IMR-90 (cell line): Measurements from ENCODE around the gene ANKRD55. TPM values are rescaled to one million over a fixed set of nuclear protein-coding genes. Genes with fewer than 3 reads are reported as not detected.

ENCODE experiments used
- ATAC-seq: fragments of 200-7000 bp; cut with Tn5 transposase; 2 replicates; pipeline ENCODE4 v1.9.1; 2020; ENCODE audit warnings: low read depth, mild to moderate bottlenecking, moderate library complexity
- BruUV-seq: library from RNA; stranded (reverse); fragments of 400-500 nt; replicated peaks from 2 replicates; lab custom pipeline; 2021; lab: Mats Ljungman, UMichigan
- CTCF ChIA-PET: fragments of 300-600 bp; formaldehyde crosslinking; extraction: SDS; loops from one replicate; lab custom pipeline; 2021; ENCODE audit warnings: antibody characterized with exemption; lab: Yijun Ruan, JAX
- POLR2A ChIA-PET: fragments of 300-600 bp; sonication (Branson Sonifier 250); formaldehyde crosslinking; loops from one replicate; lab custom pipeline; 2022; ENCODE audit warnings: antibody characterized with exemption; ENCODE audit not compliant: unreplicated experiment; lab: Charles Lee
- DNase-seq: peaks from one replicate; pipeline ENCODE4 v3.0.0; 2013
- H2AFZ ChIP-seq: replicated peaks from 2 replicates; pipeline ENCODE3; 2013; ENCODE audit warnings: low read length, mild to moderate bottlenecking; ENCODE audit not compliant: poor library complexity
- H2AK5ac ChIP-seq: 2 replicates; pipeline ENCODE4 v1.6.1; 2013; ENCODE audit warnings: low read depth, low read length, inconsistent platforms
- H2AK9ac ChIP-seq: replicated peaks from 2 replicates; pipeline ENCODE3; 2013; ENCODE audit warnings: mild to moderate bottlenecking, low read depth, low read length, moderate library complexity; ENCODE audit not compliant: poor library complexity
- H2BK120ac ChIP-seq: 2 replicates; pipeline ENCODE4 v1.6.1; 2013; ENCODE audit warnings: low read depth, low read length, inconsistent platforms
- H2BK15ac ChIP-seq: 3 replicates; pipeline ENCODE4 v1.6.1; 2013; ENCODE audit warnings: low read depth, low read length, inconsistent platforms
- H2BK20ac ChIP-seq: 2 replicates; pipeline ENCODE4 v1.6.1; 2013; ENCODE audit warnings: low read depth, mild to moderate bottlenecking, inconsistent platforms, low read length, moderate library complexity
- H2BK5ac ChIP-seq: 2 replicates; pipeline ENCODE4 v1.6.1; 2013; ENCODE audit warnings: mild to moderate bottlenecking, low read depth, low read length, inconsistent platforms; ENCODE audit not compliant: poor library complexity, severe bottlenecking
- H3K14ac ChIP-seq: replicated peaks from 2 replicates; pipeline ENCODE4 v1.6.1; 2013; ENCODE audit warnings: low read depth, low read length, inconsistent platforms
- H3K18ac ChIP-seq: 2 replicates; pipeline ENCODE4 v1.6.1; 2013; ENCODE audit warnings: low read depth, low read length, control low read depth
- H3K23ac ChIP-seq: 2 replicates; pipeline ENCODE4 v1.6.1; 2013; ENCODE audit warnings: low read depth, low read length, inconsistent platforms
- H3K27ac ChIP-seq: 2 replicates; pipeline ENCODE4 v1.5.1; 2013; ENCODE audit warnings: mild to moderate bottlenecking, control low read depth, low read length; ENCODE audit not compliant: insufficient read depth
- H3K27me3 ChIP-seq: 2 replicates; pipeline ENCODE4 v1.6.1; 2013; ENCODE audit warnings: low read length; ENCODE audit not compliant: control insufficient read depth, insufficient read depth
- H3K36me3 ChIP-seq: 2 replicates; pipeline ENCODE4 v1.6.1; 2013; ENCODE audit warnings: low read length, mixed read lengths; ENCODE audit not compliant: control insufficient read depth, insufficient read depth
- H3K4ac ChIP-seq: 2 replicates; pipeline ENCODE4 v1.6.1; 2013; ENCODE audit warnings: low read depth, low read length, inconsistent platforms
- H3K4me1 ChIP-seq: 2 replicates; pipeline ENCODE4 v1.6.1; 2013; ENCODE audit warnings: low read length, mixed read lengths; ENCODE audit not compliant: control insufficient read depth, insufficient read depth
- H3K4me2 ChIP-seq: 2 replicates; pipeline ENCODE4 v1.6.1; 2013; ENCODE audit warnings: low read depth, mild to moderate bottlenecking, control low read depth, low read length, moderate library complexity
- H3K4me3 ChIP-seq: 2 replicates; pipeline ENCODE4 v1.5.1; 2013; ENCODE audit warnings: low read depth, mild to moderate bottlenecking, control low read depth, low read length, moderate library complexity; ENCODE audit not compliant: insufficient read depth
- H3K56ac ChIP-seq: 2 replicates; pipeline ENCODE4 v1.6.1; 2013; ENCODE audit warnings: low read length, inconsistent platforms; ENCODE audit not compliant: insufficient read depth; ENCODE audit errors: extremely low read depth
- H3K79me1 ChIP-seq, 2 experiments: 2 replicates each; pipeline ENCODE4 v1.6.1; 2013; ENCODE audit warnings: low read length in 2 of 2, inconsistent platforms in 1 of 2, low read depth in 1 of 2
- H3K9ac ChIP-seq: 2 replicates; pipeline ENCODE4 v1.6.1; 2013; ENCODE audit warnings: low read depth, low read length, control low read depth
- H3K9me1 ChIP-seq: 2 replicates; pipeline ENCODE4 v1.6.1; 2013; ENCODE audit warnings: low read length, inconsistent platforms; ENCODE audit not compliant: insufficient read depth
- H3K9me3 ChIP-seq: 2 replicates; pipeline ENCODE4 v1.6.1; 2013; ENCODE audit warnings: low read length; ENCODE audit not compliant: control insufficient read depth, insufficient read depth
- H4K20me1 ChIP-seq: 2 replicates; pipeline ENCODE4 v1.6.1; 2013; ENCODE audit warnings: low read length, inconsistent platforms; ENCODE audit not compliant: insufficient read depth
- H4K5ac ChIP-seq: 2 replicates; pipeline ENCODE4 v1.6.1; 2013; ENCODE audit warnings: mild to moderate bottlenecking, low read depth, low read length, control low read depth
- H4K8ac ChIP-seq, 2 experiments: 2 replicates each; pipeline ENCODE4 v1.6.1; 2013; ENCODE audit warnings: low read depth in 2 of 2, low read length in 2 of 2, control low read depth in 1 of 2, inconsistent platforms in 1 of 2
- H4K91ac ChIP-seq: 2 replicates; pipeline ENCODE4 v1.6.1; 2013; ENCODE audit warnings: low read depth, low read length, inconsistent platforms; ENCODE audit not compliant: insufficient read depth
- BHLHE40 ChIP-seq: fragments of 150-350 bp; IDR thresholded peaks from 2 replicates; pipeline ENCODE4 v1.6.1; 2016; ENCODE audit warnings: mild to moderate bottlenecking, low read depth, low read length
- CEBPB ChIP-seq: IDR thresholded peaks from 2 replicates; pipeline ENCODE4 v1.6.1; 2012; ENCODE audit warnings: low read depth, low read length, improper control_type of control experiment
- CHD1 ChIP-seq: IDR thresholded peaks from 2 replicates; pipeline ENCODE4 v1.6.1; 2012; ENCODE audit warnings: low read depth, low read length, improper control_type of control experiment
- FOS ChIP-seq: fragments of 150-350 bp; IDR thresholded peaks from 2 replicates; pipeline ENCODE4 v1.6.1; 2016; ENCODE audit warnings: low read depth, low read length
- MAFK ChIP-seq: IDR thresholded peaks from 2 replicates; pipeline ENCODE4 v1.6.1; 2012; ENCODE audit warnings: low read depth, low read length, improper control_type of control experiment
- MAZ ChIP-seq: IDR thresholded peaks from 2 replicates; pipeline ENCODE4 v1.6.1; 2012; ENCODE audit warnings: low read depth, mild to moderate bottlenecking, low read length, improper control_type of control experiment, moderate library complexity, borderline replicate concordance
- MXI1 ChIP-seq: IDR thresholded peaks from 2 replicates; pipeline ENCODE4 v1.6.1; 2012; ENCODE audit warnings: low read depth, mild to moderate bottlenecking, low read length, moderate library complexity, borderline replicate concordance
- NFE2L2 ChIP-seq: fragments of 150-350 bp; IDR thresholded peaks from 2 replicates; pipeline ENCODE4 v1.6.1; 2016; ENCODE audit warnings: low read depth, mild to moderate bottlenecking, low read length
- POLR2A ChIP-seq: IDR thresholded peaks from 2 replicates; pipeline ENCODE4 v1.6.1; 2012; ENCODE audit warnings: mild to moderate bottlenecking, low read depth, low read length
- RAD21 ChIP-seq: IDR thresholded peaks from 2 replicates; pipeline ENCODE4 v1.6.1; 2012; ENCODE audit warnings: low read length, improper control_type of control experiment
- RCOR1 ChIP-seq: IDR thresholded peaks from 2 replicates; pipeline ENCODE4 v1.6.1; 2012; ENCODE audit warnings: mild to moderate bottlenecking, low read length, improper control_type of control experiment; ENCODE audit not compliant: insufficient replicate concordance
- RFX5 ChIP-seq: IDR thresholded peaks from 2 replicates; pipeline ENCODE4 v1.8.0; 2012; ENCODE audit warnings: low read depth, mild to moderate bottlenecking, low read length, moderate library complexity
- SMC3 ChIP-seq: fragments of 150-350 bp; IDR thresholded peaks from 2 replicates; pipeline ENCODE4 v1.6.1; 2016; ENCODE audit warnings: low read depth, mild to moderate bottlenecking, antibody characterized with exemption, low read length, moderate library complexity
- WGBS, 2 experiments: methylation state at CpG; one replicate each; pipeline versions ENCODE4 v1.1.5 to v1.1.7; 2013; ENCODE audit warnings: missing lambda C conversion rate in 2 of 2; ENCODE audit not compliant: insufficient read length in 1 of 2; ENCODE audit errors: extremely low coverage in 2 of 2; 5-methylcytosine and 5-hydroxymethylcytosine counted together
- dilution Hi-C: fragments of 300-500 bp; cut with HindIII; formaldehyde crosslinking; loops from one replicate; pipeline ENCODE4 v1.14.3; 2018; ENCODE audit warnings: low sequenced_read_pairs; ENCODE audit not compliant: unreplicated experiment
- in situ Hi-C: fragments of 300-500 bp; cut with MboI; formaldehyde crosslinking; loops from 3 replicates; pipeline ENCODE4 v1.14.3; 2019; ENCODE audit warnings: low sequenced_read_pairs, inconsistent platforms, mixed read lengths
- intact Hi-C: fragments of 100-400 bp; cut with micrococcal nuclease; formaldehyde crosslinking; loops from 2 replicates; pipeline ENCODE4 v1.10.0; 2022
- polyA plus RNA-seq, 3 experiments: library from polyadenylated mRNA; depleted of rRNA; stranded (reverse); fragments of >200 nt; gene quantifications; 2 replicates each; pipeline ENCODE4 v1.2.3, GENCODE V29; 2012; ENCODE audit warnings: low replicate concordance in 1 of 3
- total RNA-seq: library from RNA; depleted of rRNA; stranded (reverse); fragments of >200 nt; gene quantifications from 2 replicates; pipeline ENCODE4 v1.2.3, GENCODE V29; 2012
- TF ChIP-seq, protein P1 (sequence below): fragments of 150-350 bp; IDR thresholded peaks from 2 replicates; pipeline ENCODE4 v1.6.1; 2017; ENCODE audit warnings: mild to moderate bottlenecking, antibody characterized with exemption, low read length, low read depth
- TF ChIP-seq, protein P2 (sequence below): fragments of 150-350 bp; IDR thresholded peaks from 2 replicates; pipeline ENCODE4 v1.6.1; 2016; ENCODE audit warnings: low read depth, mild to moderate bottlenecking, low read length, moderate library complexity, borderline replicate concordance
- TF ChIP-seq, protein P3 (sequence below): conservative IDR thresholded peaks from 2 replicates; pipeline ENCODE4 v1.5.1; 2012; ENCODE audit warnings: mild to moderate bottlenecking, low read depth, low read length, improper control_type of control experiment

ANKRD55 gene
- total and polyA plus RNA-seq, 2 of the 4 experiments (the other 2 are of a cell fraction): not detected

DNA sequence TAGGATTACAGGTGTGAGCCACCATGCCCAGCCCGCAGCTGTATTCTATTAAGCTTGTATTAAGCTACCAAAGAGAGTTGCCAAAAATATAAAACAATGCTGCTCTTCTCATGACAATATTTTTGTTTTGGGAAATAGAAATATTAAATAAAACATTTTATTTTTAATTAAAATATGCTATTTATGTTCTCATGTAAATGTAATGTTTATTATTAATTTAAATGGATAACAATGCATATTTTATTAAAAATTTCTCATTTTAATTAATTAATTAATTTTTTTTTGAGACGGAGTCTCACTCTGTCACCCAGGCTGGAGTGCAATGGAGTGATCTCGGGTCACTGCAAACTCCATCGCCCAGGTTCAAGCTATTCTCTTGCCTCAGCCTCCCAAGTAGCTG, 117.5 kb downstream of the ANKRD55 start:
- ChIA-PET CTCF (no interaction called here), POLR2A (no interaction called here)
- H2AK5ac ChIP-seq: no peak overlapping the region; the same call in 1 of the 2 replicates
- no peaks in the 10 kb centered on the region for H3K9me3 ChIP-seq
- TF ChIP-seq, protein P1, sequence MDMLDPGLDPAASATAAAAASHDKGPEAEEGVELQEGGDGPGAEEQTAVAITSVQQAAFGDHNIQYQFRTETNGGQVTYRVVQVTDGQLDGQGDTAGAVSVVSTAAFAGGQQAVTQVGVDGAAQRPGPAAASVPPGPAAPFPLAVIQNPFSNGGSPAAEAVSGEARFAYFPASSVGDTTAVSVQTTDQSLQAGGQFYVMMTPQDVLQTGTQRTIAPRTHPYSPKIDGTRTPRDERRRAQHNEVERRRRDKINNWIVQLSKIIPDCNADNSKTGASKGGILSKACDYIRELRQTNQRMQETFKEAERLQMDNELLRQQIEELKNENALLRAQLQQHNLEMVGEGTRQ: no peak
- TF ChIP-seq RAD21: no peak
- TF ChIP-seq POLR2A: no peak
- TF ChIP-seq BHLHE40: no peak
- no peak for TF ChIP-seq SMC3
- TF ChIP-seq NFE2L2: no peak
- TF ChIP-seq, protein P2, sequence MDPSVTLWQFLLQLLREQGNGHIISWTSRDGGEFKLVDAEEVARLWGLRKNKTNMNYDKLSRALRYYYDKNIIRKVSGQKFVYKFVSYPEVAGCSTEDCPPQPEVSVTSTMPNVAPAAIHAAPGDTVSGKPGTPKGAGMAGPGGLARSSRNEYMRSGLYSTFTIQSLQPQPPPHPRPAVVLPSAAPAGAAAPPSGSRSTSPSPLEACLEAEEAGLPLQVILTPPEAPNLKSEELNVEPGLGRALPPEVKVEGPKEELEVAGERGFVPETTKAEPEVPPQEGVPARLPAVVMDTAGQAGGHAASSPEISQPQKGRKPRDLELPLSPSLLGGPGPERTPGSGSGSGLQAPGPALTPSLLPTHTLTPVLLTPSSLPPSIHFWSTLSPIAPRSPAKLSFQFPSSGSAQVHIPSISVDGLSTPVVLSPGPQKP: no peak
- no peak for TF ChIP-seq FOS
- no peak for TF ChIP-seq MXI1
- no peak for TF ChIP-seq RCOR1
- no peak for TF ChIP-seq RFX5
- TF ChIP-seq, protein P3, sequence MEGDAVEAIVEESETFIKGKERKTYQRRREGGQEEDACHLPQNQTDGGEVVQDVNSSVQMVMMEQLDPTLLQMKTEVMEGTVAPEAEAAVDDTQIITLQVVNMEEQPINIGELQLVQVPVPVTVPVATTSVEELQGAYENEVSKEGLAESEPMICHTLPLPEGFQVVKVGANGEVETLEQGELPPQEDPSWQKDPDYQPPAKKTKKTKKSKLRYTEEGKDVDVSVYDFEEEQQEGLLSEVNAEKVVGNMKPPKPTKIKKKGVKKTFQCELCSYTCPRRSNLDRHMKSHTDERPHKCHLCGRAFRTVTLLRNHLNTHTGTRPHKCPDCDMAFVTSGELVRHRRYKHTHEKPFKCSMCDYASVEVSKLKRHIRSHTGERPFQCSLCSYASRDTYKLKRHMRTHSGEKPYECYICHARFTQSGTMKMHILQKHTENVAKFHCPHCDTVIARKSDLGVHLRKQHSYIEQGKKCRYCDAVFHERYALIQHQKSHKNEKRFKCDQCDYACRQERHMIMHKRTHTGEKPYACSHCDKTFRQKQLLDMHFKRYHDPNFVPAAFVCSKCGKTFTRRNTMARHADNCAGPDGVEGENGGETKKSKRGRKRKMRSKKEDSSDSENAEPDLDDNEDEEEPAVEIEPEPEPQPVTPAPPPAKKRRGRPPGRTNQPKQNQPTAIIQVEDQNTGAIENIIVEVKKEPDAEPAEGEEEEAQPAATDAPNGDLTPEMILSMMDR: no peak
- TF ChIP-seq CEBPB: no peak
- no peak for TF ChIP-seq CHD1
- TF ChIP-seq MAZ: no peak
- TF ChIP-seq MAFK: no peak
- no peaks in the 10 kb centered on the region for H3K27me3 ChIP-seq
- no peak overlapping the region for H2BK120ac ChIP-seq
- no peak overlapping the region for H3K4ac ChIP-seq
- H4K8ac ChIP-seq: no peak overlapping the region
- no peak overlapping the region for H4K5ac ChIP-seq
- H3K14ac ChIP-seq: no peak overlapping the region
- H3K9ac ChIP-seq: no peak overlapping the region
- peaks cover 9% of the 10 kb centered on the region for H3K4me1 ChIP-seq
- H2BK5ac ChIP-seq: no peak overlapping the region
- intact Hi-C loops (no loop called here), in situ Hi-C loops (no loop called here), dilution Hi-C loops (no loop called here)
- no peak overlapping the region; the same call in 1 of the 2 replicates for H4K91ac ChIP-seq
- H3K4me2 ChIP-seq: no peak overlapping the region
- no peak overlapping the region for H3K23ac ChIP-seq
- no peaks in the 10 kb centered on the region for H3K36me3 ChIP-seq
- no peak for ATAC-seq
- H3K56ac ChIP-seq: no peak overlapping the region
- H3K27ac ChIP-seq: no peak overlapping the region
- no peak overlapping the region for H3K18ac ChIP-seq
- no peaks in the 10 kb centered on the region for H4K20me1 ChIP-seq
- no peak for DNase-seq
- no peaks in the 10 kb centered on the region for H3K79me1 ChIP-seq
- H3K4me3 ChIP-seq: no peak overlapping the region
- H2AFZ ChIP-seq: no peak overlapping the region
- BruUV-seq: no TSS peak
- no CpG with 5 or more reads among the region's 4 CpGs for WGBS, 2 experiments
- H2AK9ac ChIP-seq: no peak overlapping the region
- no peak overlapping the region for H2BK15ac ChIP-seq
- no peak overlapping the region for H2BK20ac ChIP-seq
- H3K9me1 ChIP-seq: peaks cover 13% of the 10 kb centered on the region
